Body of pancreas (tissue), 4 donors: ENCODE measurements around the gene CHMP1B.

Source experiments
- CTCF ChIP-seq, 7 experiments: fragments of 450-650 bp in 4 of 7; fragments of 200-600 bp in 3 of 7; sonication (generic) in 3 of 7; IDR thresholded peaks; one replicate each; pipeline ENCODE4 v1.5.1; 2016 to 2019; ENCODE audit warnings: antibody characterized with exemption in 7 of 7
- POLR2A ChIP-seq, 3 donors: fragments of 450-650 bp; IDR thresholded peaks; one replicate each; pipeline ENCODE4 v1.6.1; 2016; ENCODE audit warnings: antibody characterized with exemption in 3 of 3, mild to moderate bottlenecking in 2 of 3

GRCh38 chr18:11884396-11885030, 33.3 kb downstream of the CHMP1B start:
- TF ChIP-seq CTCF (IDR thresholded peaks at IDR 0.05), result no peak
- TF ChIP-seq POLR2A (IDR thresholded peaks at IDR 0.05), result no peak
